ENCODE measurements around the gene ABHD12. TPM values are rescaled to one million over a fixed set of nuclear protein-coding genes. Genes with fewer than 3 reads are reported as not detected.

The ABHD12 gene
- total and polyA plus RNA-seq, 2 donors (not counting 1 experiment from before 2014, with no cell fraction given), result 79.1 to 84.6 TPM

DNA sequence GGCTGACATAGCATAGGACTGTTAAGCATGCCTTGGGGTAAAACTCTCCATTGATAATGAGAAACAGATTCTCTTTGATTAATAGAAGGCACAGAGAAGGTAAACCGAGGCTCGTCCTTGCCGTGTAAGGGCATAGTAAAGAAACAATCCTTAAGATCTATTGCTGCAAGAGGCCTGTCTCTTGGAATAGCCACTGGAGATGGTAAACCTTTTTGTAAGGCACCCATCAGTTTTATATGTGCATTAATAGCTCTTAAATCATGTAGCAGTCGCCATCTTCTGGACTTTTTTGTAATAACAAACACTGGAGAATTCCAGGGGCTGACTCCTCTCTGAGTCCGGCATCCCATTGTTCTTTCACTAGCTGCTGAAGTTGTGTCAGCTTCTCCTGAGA, 8.4 kb upstream of the ABHD12 start:
- no peaks in the 10 kb centered on the region for H3K36me3 ChIP-seq (ENCODE audit: control insufficient read depth, insufficient read depth, low read length)
- no peaks in the 10 kb centered on the region for H3K79me2 ChIP-seq (ENCODE audit: control insufficient read depth, insufficient read depth, low read length)
- no peak overlapping the region for H3K9ac ChIP-seq (ENCODE audit: insufficient read depth, low read length)
- H3K9me3 ChIP-seq (ENCODE audit: control insufficient read depth, insufficient read depth, low read depth, low read length), result no peaks in the 10 kb centered on the region
- no peak overlapping the region for H3K27ac ChIP-seq (ENCODE audit: insufficient read depth, low read length)
- no peak overlapping the region for H3K4me2 ChIP-seq (ENCODE audit: extremely low read depth, insufficient read depth, low read length)
- TF ChIP-seq CTCF (conservative IDR thresholded peaks at IDR 0.05 in 1 of 2, IDR thresholded peaks at IDR 0.05 in 1 of 2; ENCODE audit: low read depth in 1 of 2, low read length in 2 of 2), result peak; percentile 50 to 55
- no peak for TF ChIP-seq EZH2 (IDR thresholded peaks at IDR 0.05; ENCODE audit: low read length, missing control alignments)
- no peak overlapping the region for H3K4me3 ChIP-seq (replicated peaks in 1 of 4; ENCODE audit: control extremely low read depth in 1 of 4, insufficient read depth in 1 of 4, low read depth in 3 of 4, low read length in 4 of 4)
- peaks cover 6% of the 10 kb centered on the region for H3K4me1 ChIP-seq (ENCODE audit: control insufficient read depth, extremely low read depth, insufficient read depth, low read length)
- peak overlapping the region; percentile 25 for H2AFZ ChIP-seq (ENCODE audit: low read length)
- no peaks in the 10 kb centered on the region for H4K20me1 ChIP-seq (ENCODE audit: control insufficient read depth, extremely low read depth, insufficient read depth, low read length)
- peak; percentile 62 to 89 for DNase-seq (ENCODE audit: low read depth in 2 of 2)
- no peaks in the 10 kb centered on the region for H3K27me3 ChIP-seq (ENCODE audit: control insufficient read depth, insufficient read depth, low read length)

- Histone ChIP-seq H2AFZ (ENCODE audit: low read length) (peak overlapping the region; percentile 25), H3K36me3 (ENCODE audit: control insufficient read depth, insufficient read depth, low read length) (no peaks in the 10 kb centered on the region), H3K27ac (ENCODE audit: insufficient read depth, low read length) (no peak overlapping the region), H3K9ac (ENCODE audit: insufficient read depth, low read length) (no peak overlapping the region), H3K27me3 (ENCODE audit: control insufficient read depth, insufficient read depth, low read length) (no peaks in the 10 kb centered on the region), H3K4me2 (ENCODE audit: extremely low read depth, insufficient read depth, low read length) (no peak overlapping the region), H3K9me3 (ENCODE audit: control insufficient read depth, insufficient read depth, low read depth, low read length) (no peaks in the 10 kb centered on the region), H4K20me1 (ENCODE audit: control insufficient read depth, extremely low read depth, insufficient read depth, low read length) (no peaks in the 10 kb centered on the region), H3K79me2 (ENCODE audit: control insufficient read depth, insufficient read depth, low read length) (no peaks in the 10 kb centered on the region), H3K4me3 (replicated peaks in 1 of 4; ENCODE audit: control extremely low read depth in 1 of 4, insufficient read depth in 1 of 4, low read depth in 3 of 4, low read length in 4 of 4) (no peak overlapping the region), H3K4me1 (ENCODE audit: control insufficient read depth, extremely low read depth, insufficient read depth, low read length) (peaks cover 6% of the 10 kb centered on the region)
- DNase-seq (ENCODE audit: low read depth in 2 of 2), result no peak
- TF ChIP-seq CTCF (conservative IDR thresholded peaks at IDR 0.05 in 1 of 2, IDR thresholded peaks at IDR 0.05 in 1 of 2; ENCODE audit: low read depth in 1 of 2, low read length in 2 of 2) (no peak), EZH2 (IDR thresholded peaks at IDR 0.05; ENCODE audit: low read length, missing control alignments) (no peak)
Observed at GRCh38 chr20:25398376-25399036, 7.9 kb upstream of the ABHD12 start.

GRCh38 chr20:25397821-25398220, 7.2 kb upstream of the ABHD12 start:
- Histone ChIP-seq H3K9me3 (ENCODE audit: control insufficient read depth, insufficient read depth, low read depth, low read length) (no peaks in the 10 kb centered on the region), H3K27ac (ENCODE audit: insufficient read depth, low read length) (no peak overlapping the region), H3K36me3 (ENCODE audit: control insufficient read depth, insufficient read depth, low read length) (no peaks in the 10 kb centered on the region), H3K4me3 (replicated peaks in 1 of 4; ENCODE audit: control extremely low read depth in 1 of 4, insufficient read depth in 1 of 4, low read depth in 3 of 4, low read length in 4 of 4) (no peak overlapping the region), H2AFZ (ENCODE audit: low read length) (no peak overlapping the region), H3K27me3 (ENCODE audit: control insufficient read depth, insufficient read depth, low read length) (no peaks in the 10 kb centered on the region), H3K79me2 (ENCODE audit: control insufficient read depth, insufficient read depth, low read length) (no peaks in the 10 kb centered on the region), H3K4me1 (ENCODE audit: control insufficient read depth, extremely low read depth, insufficient read depth, low read length) (peaks cover 6% of the 10 kb centered on the region), H3K9ac (ENCODE audit: insufficient read depth, low read length) (no peak overlapping the region), H3K4me2 (ENCODE audit: extremely low read depth, insufficient read depth, low read length) (no peak overlapping the region), H4K20me1 (ENCODE audit: control insufficient read depth, extremely low read depth, insufficient read depth, low read length) (no peaks in the 10 kb centered on the region)
- no peak for TF ChIP-seq EZH2 (IDR thresholded peaks at IDR 0.05; ENCODE audit: low read length, missing control alignments)
- TF ChIP-seq CTCF (conservative IDR thresholded peaks at IDR 0.05 in 1 of 2, IDR thresholded peaks at IDR 0.05 in 1 of 2; ENCODE audit: low read depth in 1 of 2, low read length in 2 of 2), result no peak
- DNase-seq (ENCODE audit: low read depth in 2 of 2), result peak in 1 of 2 donors; percentile 11
